DOHH2 (cell line): ENCODE results near the gene UBR1.

Experiments used
- EZH2phosphoT487 ChIP-seq: fragments of 200-600 bp; sonication (generic); IDR thresholded peaks from 2 replicates; pipeline ENCODE4 v1.6.1; 2017; ENCODE audit warnings: borderline replicate concordance, mild to moderate bottlenecking, antibody characterized with exemption, low read length, moderate library complexity, mixed read lengths
- TF ChIP-seq, protein P1 (sequence below): fragments of 200-600 bp; sonication (generic); IDR thresholded peaks from one replicate; pipeline ENCODE4 v1.5.1; 2014; ENCODE audit warnings: antibody characterized with exemption, mild to moderate bottlenecking, low read depth, low read length; ENCODE audit not compliant: poor library complexity, severe bottlenecking

DNA sequence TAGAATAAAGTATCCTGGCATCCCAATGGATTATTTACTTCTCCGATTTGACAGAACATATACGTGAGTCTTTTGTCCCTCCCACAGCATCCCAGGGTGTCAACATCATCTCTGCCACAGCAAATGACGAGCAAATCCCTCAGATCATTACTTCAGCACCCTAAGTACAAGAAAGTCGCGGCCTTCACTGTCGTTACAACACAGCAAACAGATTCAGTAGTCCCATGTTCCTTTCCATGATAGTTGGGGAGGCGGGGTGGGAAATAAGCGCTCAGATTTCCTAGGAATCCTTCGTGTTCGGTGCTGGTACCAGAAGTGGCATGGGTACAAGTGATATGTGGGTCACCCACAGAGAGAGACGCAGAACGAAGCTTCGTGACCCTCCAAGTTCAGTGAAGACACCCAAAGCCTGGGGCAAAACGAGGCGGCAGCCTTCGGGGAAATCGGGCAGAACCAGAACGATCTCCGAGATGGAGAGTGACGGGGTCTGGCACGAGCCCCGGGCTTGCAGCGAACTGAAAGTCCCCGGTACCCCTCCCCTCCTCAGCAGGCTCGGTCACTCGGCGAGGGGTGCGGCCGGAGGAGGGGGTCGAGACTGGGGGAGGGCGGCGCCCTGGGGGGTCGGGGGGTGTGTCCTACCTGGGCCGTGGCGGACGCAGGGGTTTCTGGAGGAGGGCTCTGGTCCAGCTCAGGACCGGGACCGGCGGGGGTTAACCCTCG is 185.9 kb downstream of the UBR1 start:
- TF ChIP-seq, protein P1, sequence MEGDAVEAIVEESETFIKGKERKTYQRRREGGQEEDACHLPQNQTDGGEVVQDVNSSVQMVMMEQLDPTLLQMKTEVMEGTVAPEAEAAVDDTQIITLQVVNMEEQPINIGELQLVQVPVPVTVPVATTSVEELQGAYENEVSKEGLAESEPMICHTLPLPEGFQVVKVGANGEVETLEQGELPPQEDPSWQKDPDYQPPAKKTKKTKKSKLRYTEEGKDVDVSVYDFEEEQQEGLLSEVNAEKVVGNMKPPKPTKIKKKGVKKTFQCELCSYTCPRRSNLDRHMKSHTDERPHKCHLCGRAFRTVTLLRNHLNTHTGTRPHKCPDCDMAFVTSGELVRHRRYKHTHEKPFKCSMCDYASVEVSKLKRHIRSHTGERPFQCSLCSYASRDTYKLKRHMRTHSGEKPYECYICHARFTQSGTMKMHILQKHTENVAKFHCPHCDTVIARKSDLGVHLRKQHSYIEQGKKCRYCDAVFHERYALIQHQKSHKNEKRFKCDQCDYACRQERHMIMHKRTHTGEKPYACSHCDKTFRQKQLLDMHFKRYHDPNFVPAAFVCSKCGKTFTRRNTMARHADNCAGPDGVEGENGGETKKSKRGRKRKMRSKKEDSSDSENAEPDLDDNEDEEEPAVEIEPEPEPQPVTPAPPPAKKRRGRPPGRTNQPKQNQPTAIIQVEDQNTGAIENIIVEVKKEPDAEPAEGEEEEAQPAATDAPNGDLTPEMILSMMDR: no peak
- no peak for TF ChIP-seq EZH2phosphoT487
